Prostate gland (tissue), 2 donors: Measurements from ENCODE around the gene CEP57L1.

Experiments
- POLR2A ChIP-seq: fragments of 450-650 bp; IDR thresholded peaks from one replicate; pipeline ENCODE4 v1.6.1; 2016; ENCODE audit warnings: antibody characterized with exemption, mild to moderate bottlenecking
- TF ChIP-seq, protein P1 (sequence below), 4 experiments: fragments of 200-600 bp in 2 of 4; fragments of 450-650 bp in 2 of 4; sonication (generic) in 2 of 4; IDR thresholded peaks; 1 replicate in 3 of 4; 2 replicates in 1 of 4; pipeline ENCODE4 v1.5.1; 2016 to 2019; ENCODE audit warnings: antibody characterized with exemption in 4 of 4, mild to moderate bottlenecking in 2 of 4, moderate library complexity in 2 of 4

DNA sequence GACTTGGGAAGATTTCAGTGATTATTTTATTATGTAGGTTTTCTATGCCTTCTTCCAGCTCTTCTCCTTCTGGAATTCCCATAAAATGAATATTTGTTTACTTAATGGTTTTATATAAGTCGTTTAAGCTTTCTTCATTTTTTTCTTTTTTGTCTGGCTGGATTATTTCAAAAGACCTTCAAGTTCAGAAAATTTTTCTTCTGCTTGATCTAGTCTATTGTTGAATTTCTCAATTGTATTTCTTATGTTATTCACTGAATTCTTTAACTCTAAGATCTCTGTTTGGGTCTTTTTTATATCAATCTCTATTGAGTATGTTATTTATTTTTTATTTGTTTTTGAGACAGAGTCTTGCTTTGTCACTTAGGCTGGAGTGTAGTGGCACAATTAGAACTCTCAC is 117.4 kb downstream of the CEP57L1 start:
- TF ChIP-seq, protein P1, sequence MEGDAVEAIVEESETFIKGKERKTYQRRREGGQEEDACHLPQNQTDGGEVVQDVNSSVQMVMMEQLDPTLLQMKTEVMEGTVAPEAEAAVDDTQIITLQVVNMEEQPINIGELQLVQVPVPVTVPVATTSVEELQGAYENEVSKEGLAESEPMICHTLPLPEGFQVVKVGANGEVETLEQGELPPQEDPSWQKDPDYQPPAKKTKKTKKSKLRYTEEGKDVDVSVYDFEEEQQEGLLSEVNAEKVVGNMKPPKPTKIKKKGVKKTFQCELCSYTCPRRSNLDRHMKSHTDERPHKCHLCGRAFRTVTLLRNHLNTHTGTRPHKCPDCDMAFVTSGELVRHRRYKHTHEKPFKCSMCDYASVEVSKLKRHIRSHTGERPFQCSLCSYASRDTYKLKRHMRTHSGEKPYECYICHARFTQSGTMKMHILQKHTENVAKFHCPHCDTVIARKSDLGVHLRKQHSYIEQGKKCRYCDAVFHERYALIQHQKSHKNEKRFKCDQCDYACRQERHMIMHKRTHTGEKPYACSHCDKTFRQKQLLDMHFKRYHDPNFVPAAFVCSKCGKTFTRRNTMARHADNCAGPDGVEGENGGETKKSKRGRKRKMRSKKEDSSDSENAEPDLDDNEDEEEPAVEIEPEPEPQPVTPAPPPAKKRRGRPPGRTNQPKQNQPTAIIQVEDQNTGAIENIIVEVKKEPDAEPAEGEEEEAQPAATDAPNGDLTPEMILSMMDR (IDR thresholded peaks at IDR 0.05) = no peak
- no peak for TF ChIP-seq POLR2A
